Glutamatergic neuron (in vitro differentiated cells): ENCODE data around the gene HPN. TPM values are rescaled to one million over a fixed set of nuclear protein-coding genes. Genes with fewer than 3 reads are reported as not detected.
"Not testable (repeated sequence)": the region's sequence is repeated elsewhere in the genome, so short reads cannot be mapped to it uniquely, and the experiment has no call there.

Experiments
- DNase-seq: peaks from one replicate; pipeline ENCODE4 v3.0.0; 2022
- H3K27ac Mint-ChIP-seq: one replicate; pipeline ENCODE4 v1.8.0; 2020; ENCODE audit warnings: mild to moderate bottlenecking, mixed read lengths, inconsistent platforms; ENCODE audit not compliant: unreplicated experiment
- H3K27me3 Mint-ChIP-seq: one replicate; pipeline ENCODE4 v1.8.0; 2020; ENCODE audit warnings: mild to moderate bottlenecking, moderate library complexity, mixed read lengths, inconsistent platforms; ENCODE audit not compliant: unreplicated experiment
- H3K36me3 Mint-ChIP-seq: one replicate; pipeline ENCODE4 v1.8.0; 2020; ENCODE audit warnings: mild to moderate bottlenecking, mixed read lengths, inconsistent platforms; ENCODE audit not compliant: unreplicated experiment
- H3K4me1 Mint-ChIP-seq: one replicate; pipeline ENCODE4 v1.8.0; 2020; ENCODE audit warnings: mild to moderate bottlenecking, low read depth, mixed read lengths, inconsistent platforms; ENCODE audit not compliant: unreplicated experiment
- H3K4me3 Mint-ChIP-seq: one replicate; pipeline ENCODE4 v1.8.0; 2020; ENCODE audit warnings: mild to moderate bottlenecking, mixed read lengths, inconsistent platforms; ENCODE audit not compliant: unreplicated experiment
- H3K9me3 Mint-ChIP-seq: one replicate; pipeline ENCODE4 v1.8.0; 2020; ENCODE audit warnings: mild to moderate bottlenecking, moderate library complexity, mixed read lengths, inconsistent platforms; ENCODE audit not compliant: unreplicated experiment
- total RNA-seq: library from RNA; stranded (reverse); fragmentation: NEBNext Ultra II Directional; extraction: Animal tissue kit (Norgen Biotek cat#: 25700); gene quantifications from one replicate; pipeline ENCODE4 v1.2.1, GENCODE V29; 2021; ENCODE audit not compliant: unreplicated experiment
- TF ChIP-seq, protein P1 (sequence below): fragments of 200-600 bp; sonication (generic); IDR thresholded peaks from one replicate; pipeline ENCODE4 v1.5.0; 2021; ENCODE audit not compliant: partially characterized antibody, unreplicated experiment

HPN gene
- total RNA-seq, 1 donor from 2014 or later: 0.29 TPM

DNA sequence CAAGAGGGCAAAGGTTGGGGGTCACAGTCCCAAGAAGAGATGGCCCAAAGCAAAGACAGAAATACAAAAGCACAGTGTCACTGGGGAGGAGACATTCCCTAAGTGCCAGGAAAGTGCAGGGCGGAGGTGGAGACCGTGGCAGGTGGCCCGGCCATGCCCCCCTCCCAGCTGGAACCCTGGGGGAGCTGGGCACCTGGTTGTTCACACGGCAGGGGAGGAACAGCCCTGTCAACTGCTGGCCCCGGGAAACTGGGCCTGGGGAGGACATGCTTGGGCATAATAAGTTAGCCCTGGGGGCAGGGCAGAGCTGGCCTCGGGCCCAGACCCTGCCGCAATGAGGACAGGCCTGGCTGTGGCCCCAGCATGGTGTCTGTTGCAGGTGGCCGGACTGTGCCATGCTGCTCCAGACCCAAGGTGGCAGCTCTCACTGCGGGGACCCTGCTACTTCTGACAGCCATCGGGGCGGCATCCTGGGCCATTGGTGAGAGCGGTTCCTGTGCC lies 7.4 kb downstream of the HPN start:
- Mint-ChIP-seq H3K27me3 (peaks cover 14% of the 10 kb centered on the region), H3K4me1 (peaks cover 10% of the 10 kb centered on the region), H3K36me3 (no peaks in the 10 kb centered on the region), H3K9me3 (peaks cover 5% of the 10 kb centered on the region), H3K27ac (no peak overlapping the region), H3K4me3 (no peak overlapping the region)
- TF ChIP-seq, protein P1, sequence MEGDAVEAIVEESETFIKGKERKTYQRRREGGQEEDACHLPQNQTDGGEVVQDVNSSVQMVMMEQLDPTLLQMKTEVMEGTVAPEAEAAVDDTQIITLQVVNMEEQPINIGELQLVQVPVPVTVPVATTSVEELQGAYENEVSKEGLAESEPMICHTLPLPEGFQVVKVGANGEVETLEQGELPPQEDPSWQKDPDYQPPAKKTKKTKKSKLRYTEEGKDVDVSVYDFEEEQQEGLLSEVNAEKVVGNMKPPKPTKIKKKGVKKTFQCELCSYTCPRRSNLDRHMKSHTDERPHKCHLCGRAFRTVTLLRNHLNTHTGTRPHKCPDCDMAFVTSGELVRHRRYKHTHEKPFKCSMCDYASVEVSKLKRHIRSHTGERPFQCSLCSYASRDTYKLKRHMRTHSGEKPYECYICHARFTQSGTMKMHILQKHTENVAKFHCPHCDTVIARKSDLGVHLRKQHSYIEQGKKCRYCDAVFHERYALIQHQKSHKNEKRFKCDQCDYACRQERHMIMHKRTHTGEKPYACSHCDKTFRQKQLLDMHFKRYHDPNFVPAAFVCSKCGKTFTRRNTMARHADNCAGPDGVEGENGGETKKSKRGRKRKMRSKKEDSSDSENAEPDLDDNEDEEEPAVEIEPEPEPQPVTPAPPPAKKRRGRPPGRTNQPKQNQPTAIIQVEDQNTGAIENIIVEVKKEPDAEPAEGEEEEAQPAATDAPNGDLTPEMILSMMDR: no peak
- no peak for DNase-seq

DNA sequence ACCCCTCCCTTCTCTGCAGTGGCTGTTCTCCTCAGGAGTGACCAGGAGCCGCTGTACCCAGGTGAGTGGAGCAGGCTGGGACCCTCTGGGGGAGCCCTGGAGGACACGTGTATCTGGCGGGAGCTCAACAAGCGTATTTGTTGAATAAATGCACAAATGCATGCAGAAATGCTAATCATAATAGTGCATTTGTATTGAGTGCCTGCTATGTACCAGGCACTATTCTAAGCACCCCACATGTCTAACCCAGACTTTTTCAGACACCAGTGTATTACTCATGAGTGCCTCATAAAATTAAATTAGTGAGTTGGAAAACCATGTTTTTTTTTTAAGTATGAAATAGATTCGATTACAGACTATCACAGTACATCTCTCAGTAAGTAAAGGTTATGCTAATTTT lies 7.9 kb downstream of the HPN start:
- Mint-ChIP-seq H3K36me3 (no peaks in the 10 kb centered on the region), H3K4me3 (no peak overlapping the region), H3K4me1 (peaks cover 10% of the 10 kb centered on the region), H3K9me3 (peaks cover 2% of the 10 kb centered on the region), H3K27me3 (peaks cover 10% of the 10 kb centered on the region), H3K27ac (no peak overlapping the region)
- DNase-seq: no peak
- TF ChIP-seq, protein P1: no peak

DNA sequence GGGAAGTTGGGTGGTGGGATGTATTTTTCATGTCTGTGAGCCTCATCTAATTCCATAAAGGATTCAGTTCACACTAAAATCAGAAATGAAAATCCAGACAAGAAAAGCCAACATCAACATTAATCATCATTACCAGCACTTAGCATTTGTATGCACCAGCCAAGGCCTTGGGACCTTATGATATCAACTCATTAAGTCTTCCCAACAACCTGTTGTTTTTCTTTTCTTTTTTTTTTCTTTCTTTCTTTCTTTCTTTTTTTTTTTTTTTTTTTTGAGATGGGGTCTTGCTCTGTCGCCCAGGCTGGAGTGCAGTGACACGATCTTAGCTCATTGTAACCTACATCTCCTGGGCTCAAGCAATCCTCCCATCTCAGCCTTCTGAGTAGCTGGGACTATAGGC lies 9.1 kb downstream of the HPN start:
- H3K27ac Mint-ChIP-seq, DNase-seq, H3K4me1 Mint-ChIP-seq, H3K36me3 Mint-ChIP-seq, H3K9me3 Mint-ChIP-seq, H3K4me3 Mint-ChIP-seq, H3K27me3 Mint-ChIP-seq: not testable (repeated sequence)

DNA sequence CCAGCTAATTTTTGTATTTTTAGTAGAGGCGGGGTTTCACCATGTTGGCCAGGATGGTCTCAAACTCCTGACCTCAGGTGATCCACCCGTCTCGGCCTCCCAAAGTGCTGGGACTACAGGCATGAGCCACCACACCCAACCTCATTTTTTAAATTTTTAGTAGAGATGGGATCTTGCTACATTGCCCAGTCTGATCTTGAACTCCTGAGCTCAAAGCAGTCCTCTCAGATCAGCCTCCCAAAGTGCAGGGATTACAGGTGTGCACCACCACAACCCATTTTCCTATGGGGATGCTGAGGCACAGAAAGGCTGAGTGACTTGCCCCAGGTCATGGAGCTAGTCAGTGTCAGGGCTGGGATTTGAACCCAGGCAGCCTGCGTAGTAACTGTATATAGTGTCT lies 9.7 kb downstream of the HPN start:
- H3K27me3 Mint-ChIP-seq, DNase-seq, H3K27ac Mint-ChIP-seq, H3K9me3 Mint-ChIP-seq, H3K36me3 Mint-ChIP-seq, H3K4me3 Mint-ChIP-seq: not testable (repeated sequence)
- H3K4me1 Mint-ChIP-seq: peaks cover 12% of the 10 kb centered on the region

DNA sequence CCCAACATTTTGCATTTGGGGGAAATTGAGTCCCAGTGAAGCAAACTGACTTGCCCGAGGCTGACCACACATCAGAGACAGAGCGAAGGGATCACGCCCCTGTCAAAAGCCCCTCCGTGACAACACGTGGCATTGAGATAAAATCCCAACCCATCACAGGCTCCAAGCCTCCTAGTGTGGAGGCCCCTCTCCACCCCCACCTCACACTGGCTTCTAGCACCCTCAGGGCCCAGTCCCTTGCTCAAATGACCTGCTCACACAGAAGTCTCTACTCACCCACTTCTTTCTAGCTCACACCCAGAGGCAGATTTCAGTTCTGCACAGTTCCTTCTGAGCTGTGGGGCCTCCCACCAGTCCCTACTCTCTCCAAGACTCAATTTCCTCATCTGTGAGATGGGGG lies 10.3 kb downstream of the HPN start:
- H3K4me1 Mint-ChIP-seq: peaks cover 17% of the 10 kb centered on the region
- peaks cover 11% of the 10 kb centered on the region for H3K27me3 Mint-ChIP-seq
- H3K36me3 Mint-ChIP-seq: no peaks in the 10 kb centered on the region
- no peak overlapping the region for H3K27ac Mint-ChIP-seq
- TF ChIP-seq, protein P1: no peak
- H3K9me3 Mint-ChIP-seq: peaks cover 12% of the 10 kb centered on the region
- no peak for DNase-seq
- no peak overlapping the region for H3K4me3 Mint-ChIP-seq

DNA sequence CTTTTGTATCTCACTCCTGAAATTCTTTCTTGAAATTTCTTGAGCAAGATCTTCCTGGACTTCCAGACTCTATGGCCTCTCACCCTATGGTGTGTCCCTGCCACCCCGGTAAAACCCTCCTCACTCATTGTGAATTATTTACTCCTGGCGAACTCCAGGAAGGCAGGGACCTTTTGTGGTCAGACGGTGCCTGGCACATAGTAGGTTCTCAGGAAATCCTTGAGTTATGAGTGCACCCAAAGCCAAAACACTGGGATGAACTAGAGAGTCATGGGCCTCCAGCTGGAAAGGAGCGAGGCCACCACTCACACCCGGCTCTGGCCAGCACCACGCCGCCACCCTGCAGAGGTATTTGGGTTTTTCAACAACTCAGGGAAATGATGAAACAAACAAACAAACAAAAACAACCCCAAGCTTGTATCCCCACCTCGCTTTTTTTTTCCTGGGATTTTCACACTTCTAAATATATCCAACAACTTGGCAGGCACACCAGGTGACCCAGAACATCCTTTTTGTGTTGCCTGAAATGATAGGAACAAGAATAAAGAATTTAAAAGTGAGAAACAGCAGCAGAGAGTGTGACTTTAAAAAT lies 11.2 kb downstream of the HPN start:
- Mint-ChIP-seq H3K27me3 (peaks cover 6% of the 10 kb centered on the region), H3K27ac (no peak overlapping the region), H3K4me1 (peaks cover 14% of the 10 kb centered on the region), H3K4me3 (no peak overlapping the region), H3K36me3 (no peaks in the 10 kb centered on the region), H3K9me3 (peaks cover 11% of the 10 kb centered on the region)
- TF ChIP-seq, protein P1: no peak
- DNase-seq: no peak
